Measurements from ENCODE around the gene ARHGAP24.
"Not testable (repeated sequence)": the region's sequence is repeated elsewhere in the genome, so short reads cannot be mapped to it uniquely, and the experiment has no call there.

The ARHGAP24 gene

GRCh38 chr4:85784348-85784747 is 309.4 kb downstream of the ARHGAP24 start:
- no peak for DNase-seq

DNA sequence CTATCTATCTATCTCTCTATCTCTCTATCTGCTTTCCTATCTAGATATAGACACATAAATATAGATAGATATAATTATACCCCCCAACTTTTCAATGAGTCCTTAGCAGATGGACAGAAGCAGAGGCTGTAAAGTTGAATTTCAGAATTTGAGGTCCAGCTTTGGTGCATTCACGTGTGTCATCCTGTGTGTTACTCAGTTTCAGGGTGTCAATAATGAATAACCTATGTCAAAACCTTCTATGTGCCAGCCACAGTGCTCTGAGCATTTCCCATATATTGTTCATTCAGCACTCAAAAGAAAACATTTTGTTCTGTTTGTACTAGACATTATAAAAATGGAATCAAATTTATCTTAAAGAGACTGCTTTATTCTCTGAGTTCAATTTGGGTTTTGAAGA is 310.0 kb downstream of the ARHGAP24 start:
- DNase-seq = no peak

DNA sequence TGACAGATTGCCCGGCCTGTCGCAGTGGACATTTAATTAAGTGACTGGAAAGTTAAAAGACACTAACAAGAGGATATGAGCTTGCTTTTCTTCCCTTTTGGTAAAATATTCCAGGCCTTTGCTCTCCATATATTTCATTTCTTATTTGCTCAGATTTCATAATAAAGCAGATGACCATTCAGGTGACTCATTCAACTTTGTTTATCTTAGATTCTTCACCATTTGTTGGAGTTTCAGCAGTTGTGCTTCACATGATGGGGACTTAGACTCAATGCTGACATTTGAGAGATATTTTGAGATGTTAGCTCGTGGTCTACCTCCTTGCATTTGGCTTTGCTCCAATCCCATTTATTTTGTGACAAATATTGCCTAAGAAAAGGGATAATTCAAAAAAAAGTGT is 312.2 kb downstream of the ARHGAP24 start:
- DNase-seq = no peak

- DNase-seq = no peak
Observed at GRCh38 chr4:85788604-85789003, 313.7 kb downstream of the ARHGAP24 start.

DNA sequence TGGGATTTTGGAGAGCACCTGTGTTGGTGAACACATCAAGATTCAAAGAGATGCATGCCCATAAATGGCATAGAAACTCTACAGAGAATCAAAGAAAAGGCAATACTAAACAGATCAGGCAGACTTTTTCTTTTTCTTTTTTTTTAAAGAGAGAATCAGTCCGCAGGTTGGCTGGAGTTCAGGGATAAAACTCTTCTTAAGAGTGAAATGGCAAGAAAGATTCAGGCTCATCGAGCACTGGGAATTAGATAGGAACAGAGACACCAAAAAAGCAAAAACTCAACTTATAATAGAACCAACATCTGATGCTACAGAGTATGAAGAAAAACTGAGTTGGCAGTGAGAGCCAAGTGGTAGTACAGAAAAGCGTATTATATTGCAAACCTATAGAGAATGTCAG is 314.3 kb downstream of the ARHGAP24 start:
- DNase-seq = no peak

GRCh38 chr4:85790582-85790981 is 315.6 kb downstream of the ARHGAP24 start:
- DNase-seq = no peak

DNA sequence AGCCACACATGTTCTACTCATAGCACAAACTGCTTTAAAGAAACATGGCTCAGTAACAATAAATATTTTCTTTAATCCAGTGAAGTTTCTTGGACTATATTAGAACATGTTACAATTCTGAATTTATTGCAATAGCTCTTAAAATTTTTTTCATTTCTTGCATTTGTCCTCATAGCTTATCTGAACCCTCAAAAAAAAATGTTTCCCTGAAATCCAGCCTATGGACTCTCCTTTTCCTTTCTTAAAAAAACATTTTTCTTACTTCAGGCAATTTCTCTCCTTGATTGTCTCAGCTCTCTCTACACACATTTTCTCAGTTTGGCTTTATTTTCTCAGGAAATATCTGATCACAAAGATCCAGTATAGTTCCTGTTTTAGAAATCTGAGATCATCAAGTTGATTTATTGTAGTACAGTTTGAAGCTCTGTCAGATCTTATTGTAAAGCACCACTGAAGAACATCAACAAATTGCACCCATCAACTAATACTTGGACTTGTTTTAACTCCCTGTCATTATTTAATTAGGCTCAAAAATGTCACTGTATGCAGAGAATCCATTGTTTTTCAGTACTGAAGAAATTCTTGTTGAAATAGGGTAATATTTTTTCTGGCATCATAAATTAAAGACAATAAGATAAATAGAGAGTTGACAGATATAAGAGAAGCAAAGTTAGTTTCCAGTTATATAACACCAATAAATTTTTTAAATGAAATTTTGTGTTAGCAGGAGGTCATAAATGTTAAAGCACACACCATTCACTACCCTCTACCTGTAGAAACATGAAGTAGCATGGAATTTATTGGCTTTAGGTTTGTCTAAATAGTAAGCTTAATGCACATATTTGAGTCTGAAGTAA is 317.7 kb downstream of the ARHGAP24 start:
- no peak for DNase-seq

- DNase-seq = no peak
Observed at GRCh38 chr4:85793233-85793585, 318.3 kb downstream of the ARHGAP24 start.

- no peak for DNase-seq
Observed at GRCh38 chr4:85798012-85798770, 323.2 kb downstream of the ARHGAP24 start.

DNA sequence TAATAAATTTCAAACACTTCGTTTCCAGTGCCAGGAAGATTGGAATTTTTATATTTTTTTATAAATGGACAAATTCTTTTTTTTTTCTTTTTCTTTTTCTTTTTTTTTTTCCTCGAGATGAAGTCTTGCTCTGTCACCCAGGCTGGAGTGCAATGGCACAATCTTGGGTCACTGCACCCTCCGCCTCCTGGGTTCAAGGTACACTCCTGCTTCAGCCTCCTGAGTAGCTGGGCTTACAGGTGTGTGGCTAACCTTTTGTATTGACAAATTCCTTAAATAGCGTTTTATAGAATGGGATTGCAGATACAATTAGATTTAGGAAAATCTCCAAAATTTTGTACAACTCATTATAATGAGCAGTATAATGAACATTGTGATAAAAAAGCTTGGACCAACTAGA is 328.9 kb downstream of the ARHGAP24 start:
- no peak for DNase-seq

GRCh38 chr4:85805891-85806290 is 330.9 kb downstream of the ARHGAP24 start:
- no peak for DNase-seq

- DNase-seq = no peak
Observed at GRCh38 chr4:85806334-85806733, 331.4 kb downstream of the ARHGAP24 start.

DNA sequence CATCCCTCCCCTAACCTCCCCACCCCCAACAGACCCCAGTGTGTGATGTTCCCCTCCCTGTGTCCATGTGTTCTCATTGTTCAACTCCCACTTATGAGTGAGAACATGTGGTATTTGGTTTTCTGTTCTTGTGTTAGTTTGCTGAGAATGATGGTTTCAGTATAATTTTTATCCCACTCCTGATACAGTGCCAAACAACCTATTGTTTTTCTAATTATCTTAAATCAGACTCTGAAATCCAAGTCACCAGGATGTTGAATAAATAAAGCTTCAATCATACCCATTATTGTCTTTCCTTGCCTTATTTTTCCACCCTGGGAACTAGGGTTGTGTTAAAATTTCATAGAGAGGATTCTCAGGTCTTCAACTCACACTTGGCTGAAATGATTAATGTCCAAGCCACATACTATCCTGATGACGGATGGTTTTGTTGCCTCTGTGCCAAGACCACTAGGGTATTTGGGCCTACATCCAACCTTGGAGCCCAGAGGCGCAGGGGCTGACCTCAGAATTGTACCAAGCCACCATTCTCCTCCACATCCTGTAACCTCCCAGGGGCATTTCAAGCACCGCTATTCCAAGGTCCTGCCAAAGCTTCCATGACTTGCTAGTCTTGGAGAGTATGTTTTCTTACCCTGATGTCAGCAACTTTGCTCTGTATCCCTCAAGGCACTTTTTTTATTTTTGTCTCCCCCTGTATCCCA is 332.4 kb downstream of the ARHGAP24 start:
- no peak for DNase-seq

DNA sequence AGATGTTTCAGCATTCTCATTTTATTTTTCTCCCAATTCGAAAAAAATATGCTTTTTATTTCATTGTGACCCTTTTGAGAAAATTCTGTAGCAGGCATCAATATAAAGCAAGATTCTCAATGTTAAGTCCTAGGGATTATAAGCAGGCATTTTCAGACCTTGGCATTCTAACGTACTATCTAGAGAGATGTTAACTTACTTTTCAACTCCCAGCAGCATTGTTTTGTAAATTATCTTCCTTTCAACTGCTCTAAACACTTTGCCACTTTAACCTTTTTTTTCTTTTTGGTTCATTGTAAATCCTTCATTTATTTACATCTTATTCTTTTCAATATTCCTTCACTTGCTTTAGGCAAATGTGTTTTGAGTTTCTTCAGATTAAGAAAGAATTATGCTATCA is 333.2 kb downstream of the ARHGAP24 start:
- no peak for DNase-seq

GRCh38 chr4:85808864-85809263 is 333.9 kb downstream of the ARHGAP24 start:
- no peak for DNase-seq

- no peak for DNase-seq
Observed at GRCh38 chr4:85812776-85813175, 337.8 kb downstream of the ARHGAP24 start.

DNA sequence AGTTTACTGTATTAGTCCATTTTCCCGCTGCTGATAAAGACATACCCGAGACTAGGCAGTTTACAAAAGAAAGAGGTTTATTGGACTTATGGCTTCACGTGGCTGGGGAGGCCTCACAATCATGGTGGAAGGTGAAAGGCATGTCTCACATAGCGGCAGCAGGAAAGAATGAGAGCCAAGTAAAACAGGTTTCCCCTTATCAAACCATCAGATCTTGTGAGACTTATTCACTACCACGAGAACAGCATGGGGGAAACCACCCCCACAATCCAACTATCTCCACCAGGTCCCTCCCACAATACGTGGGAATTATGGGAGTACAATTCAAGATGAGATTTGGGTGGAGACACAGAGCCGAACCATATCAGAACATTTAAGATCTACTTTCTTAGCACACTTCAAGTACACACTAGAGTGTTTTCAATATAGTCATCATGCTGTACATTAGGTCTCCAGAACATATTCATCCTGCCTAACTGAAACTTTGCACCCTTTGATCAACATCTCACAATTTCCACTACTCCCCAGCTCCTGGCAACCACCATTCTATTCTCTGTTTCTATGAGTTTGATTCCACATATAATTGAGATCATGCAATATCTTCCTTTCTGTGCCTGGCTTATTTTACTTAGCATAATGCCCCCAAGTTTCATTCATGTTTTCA is 341.0 kb downstream of the ARHGAP24 start:
- no peak for DNase-seq

DNA sequence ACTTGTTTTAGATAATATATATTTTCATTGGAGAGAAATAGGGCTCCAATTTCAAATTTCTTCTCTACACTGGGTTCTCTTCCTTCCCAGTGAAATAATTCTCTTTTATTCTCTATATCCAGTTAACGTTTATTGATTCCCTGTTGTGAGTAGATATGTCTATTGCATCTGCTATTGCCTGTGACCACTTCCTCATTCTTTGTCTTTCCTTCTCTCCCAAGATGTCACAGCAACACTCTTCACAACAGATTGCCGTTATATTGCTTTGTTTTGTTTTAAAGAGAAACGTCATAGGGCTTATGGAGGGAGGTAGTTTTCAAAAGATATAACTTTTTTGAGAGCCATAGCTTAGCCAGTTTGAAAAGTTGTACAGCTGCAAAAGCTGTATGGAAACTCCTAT is 343.8 kb downstream of the ARHGAP24 start:
- no peak for DNase-seq

- DNase-seq = not testable (repeated sequence)
Observed at GRCh38 chr4:85820101-85820500, 345.2 kb downstream of the ARHGAP24 start.

DNA sequence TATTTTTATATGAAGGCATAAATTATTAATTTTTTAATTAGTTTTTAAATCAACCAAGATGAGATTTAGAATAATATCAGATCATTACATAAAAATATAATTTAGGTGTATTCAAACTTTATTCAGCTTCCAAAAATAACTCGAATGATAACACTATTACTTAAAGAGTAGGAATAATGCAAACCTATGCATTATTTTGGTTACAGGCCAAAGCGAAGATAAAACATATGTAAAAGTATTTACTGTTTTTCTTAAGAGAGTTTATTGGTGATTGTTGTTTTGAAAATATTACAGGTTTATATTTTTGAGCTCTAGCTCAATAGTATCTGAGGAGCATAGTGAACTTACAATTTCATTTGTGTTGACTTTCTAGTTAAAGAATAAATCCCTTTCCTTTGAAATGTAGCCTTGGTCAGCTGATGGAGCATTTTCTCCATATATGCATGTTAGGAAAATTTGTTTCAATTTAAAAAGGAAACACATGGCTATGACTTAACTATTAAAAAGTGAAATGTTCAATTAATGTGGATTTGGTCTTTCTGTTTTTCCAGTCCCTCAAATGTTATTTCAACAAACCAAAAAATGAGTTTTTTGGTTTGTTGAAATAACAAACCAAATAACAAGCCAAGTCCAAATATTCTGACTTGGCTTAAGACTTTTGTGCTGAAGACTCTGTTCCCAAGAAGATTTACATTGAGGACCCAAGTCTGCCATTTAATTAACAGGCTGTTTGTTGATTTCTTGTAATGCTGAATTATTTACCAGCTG is 346.9 kb downstream of the ARHGAP24 start:
- no peak for DNase-seq

DNA sequence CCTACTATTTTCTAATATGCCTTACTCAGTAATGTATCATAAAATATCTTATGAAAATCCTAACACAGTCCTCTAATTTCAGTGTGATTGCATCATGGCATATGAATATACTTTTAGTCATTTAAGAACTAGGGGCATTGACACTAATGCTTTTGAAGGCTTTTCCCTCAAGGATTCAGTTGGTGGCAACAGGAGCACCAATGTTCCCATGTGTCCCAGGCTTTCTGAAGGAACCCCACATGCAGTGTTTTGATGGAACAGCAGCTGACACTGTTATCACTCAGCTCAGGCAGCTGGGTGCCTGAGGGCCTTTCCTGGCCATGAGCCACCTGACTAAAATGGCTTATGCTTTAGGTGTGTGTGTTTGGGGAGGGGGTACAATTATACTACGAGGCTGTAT is 348.3 kb downstream of the ARHGAP24 start:
- DNase-seq = no peak

Data from effector CD8-positive, alpha-beta T cell (primary cell).